Anterior cingulate cortex (tissue), 58 donors: ENCODE measurements around the gene MEN1.
A peak's percentile ranks its signal among the peaks of the same experiment; 100 is the strongest.
"Not testable (repeated sequence)": the region's sequence is repeated elsewhere in the genome, so short reads cannot be mapped to it uniquely, and the experiment has no call there.

Experiments used
- DNase-seq, 58 donors: peaks; one replicate each; lab custom pipeline; 2025; lab: John Stamatoyannopoulos, UW

Gene MEN1

DNA sequence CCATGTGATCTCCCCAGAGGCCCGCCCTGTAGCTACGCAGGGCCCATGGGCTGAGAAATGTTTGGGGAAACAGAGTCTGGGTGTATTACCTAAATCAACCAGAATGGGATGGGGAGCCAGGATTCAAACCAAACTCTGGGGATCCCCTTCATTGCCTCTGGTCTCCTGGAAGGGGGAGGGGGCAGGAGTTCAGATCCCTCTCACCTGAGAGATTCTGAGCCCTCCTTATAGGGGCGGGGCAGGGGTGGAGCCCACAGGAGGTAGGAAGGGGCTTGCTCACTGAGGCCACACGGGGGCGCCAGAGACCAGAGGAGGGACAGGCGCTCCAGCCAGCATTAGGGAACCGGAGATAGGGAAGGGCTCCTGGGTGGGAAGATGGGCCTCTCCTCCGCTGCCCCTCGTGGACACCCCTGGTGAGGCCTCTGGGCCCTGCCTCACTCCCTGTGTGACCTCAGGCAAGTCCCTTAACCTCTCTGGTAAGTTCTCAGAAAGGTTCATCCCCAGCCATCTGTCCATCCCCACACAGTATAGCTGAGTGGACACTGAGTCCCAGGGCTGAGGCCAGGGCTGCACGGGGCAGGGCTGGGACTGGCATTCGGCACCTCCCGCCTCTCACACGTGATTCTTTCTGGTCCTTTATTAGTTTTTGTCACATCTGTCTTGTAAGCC lies 36.8 kb upstream of the MEN1 start:
- DNase-seq, result peak in 57 of 58 donors; percentile 20 to 93 (median 76)

DNA sequence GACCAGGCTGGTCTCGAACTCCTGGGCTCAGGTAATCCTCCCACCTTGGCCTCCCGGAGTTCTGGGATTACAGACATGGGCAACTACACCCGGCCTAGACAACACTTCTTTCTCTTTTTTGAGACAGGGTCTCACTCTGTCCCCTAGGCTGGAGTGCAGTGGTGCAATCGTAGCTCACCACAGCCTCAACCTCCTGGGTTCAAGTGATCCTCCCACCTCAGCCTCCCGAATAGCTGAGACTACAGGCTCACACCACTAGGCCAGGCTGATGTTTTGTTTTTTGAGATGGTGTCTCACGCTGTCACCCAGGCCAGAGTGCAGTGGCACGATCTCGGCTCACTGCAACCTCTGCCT lies 35.4 kb upstream of the MEN1 start:
- DNase-seq, result not testable (repeated sequence)

DNA sequence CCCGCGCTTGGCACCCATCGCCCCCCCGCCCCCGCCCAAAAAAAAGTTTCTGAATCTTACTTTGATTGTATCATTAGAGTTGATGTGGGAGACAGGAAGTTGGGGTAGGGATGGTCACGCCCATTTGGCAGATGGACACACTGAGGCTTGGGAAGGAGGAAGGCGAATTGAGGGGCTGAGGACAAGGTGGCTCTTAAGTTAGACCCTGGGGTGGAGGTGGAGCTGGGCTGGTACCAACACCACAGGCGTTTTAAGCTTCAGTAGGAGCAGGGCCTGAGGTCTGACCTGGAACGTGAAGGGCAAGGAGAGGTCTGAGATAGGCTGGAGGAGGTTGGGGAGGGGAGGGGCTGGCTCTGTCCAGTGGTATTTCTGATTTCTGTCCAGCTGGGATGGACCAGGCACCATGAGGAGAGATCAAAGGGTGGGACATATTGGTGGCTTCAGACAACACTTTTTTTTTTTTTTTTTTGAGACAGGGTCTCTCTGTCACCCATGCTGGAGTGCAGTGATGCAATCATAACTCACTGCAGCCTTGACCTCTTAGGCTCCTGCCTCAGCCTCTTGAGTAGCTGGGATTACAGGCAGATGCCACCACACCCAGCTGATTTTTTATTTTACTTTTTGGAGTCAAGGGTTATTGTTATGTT lies 34.9 kb upstream of the MEN1 start:
- DNase-seq, result no peak

DNA sequence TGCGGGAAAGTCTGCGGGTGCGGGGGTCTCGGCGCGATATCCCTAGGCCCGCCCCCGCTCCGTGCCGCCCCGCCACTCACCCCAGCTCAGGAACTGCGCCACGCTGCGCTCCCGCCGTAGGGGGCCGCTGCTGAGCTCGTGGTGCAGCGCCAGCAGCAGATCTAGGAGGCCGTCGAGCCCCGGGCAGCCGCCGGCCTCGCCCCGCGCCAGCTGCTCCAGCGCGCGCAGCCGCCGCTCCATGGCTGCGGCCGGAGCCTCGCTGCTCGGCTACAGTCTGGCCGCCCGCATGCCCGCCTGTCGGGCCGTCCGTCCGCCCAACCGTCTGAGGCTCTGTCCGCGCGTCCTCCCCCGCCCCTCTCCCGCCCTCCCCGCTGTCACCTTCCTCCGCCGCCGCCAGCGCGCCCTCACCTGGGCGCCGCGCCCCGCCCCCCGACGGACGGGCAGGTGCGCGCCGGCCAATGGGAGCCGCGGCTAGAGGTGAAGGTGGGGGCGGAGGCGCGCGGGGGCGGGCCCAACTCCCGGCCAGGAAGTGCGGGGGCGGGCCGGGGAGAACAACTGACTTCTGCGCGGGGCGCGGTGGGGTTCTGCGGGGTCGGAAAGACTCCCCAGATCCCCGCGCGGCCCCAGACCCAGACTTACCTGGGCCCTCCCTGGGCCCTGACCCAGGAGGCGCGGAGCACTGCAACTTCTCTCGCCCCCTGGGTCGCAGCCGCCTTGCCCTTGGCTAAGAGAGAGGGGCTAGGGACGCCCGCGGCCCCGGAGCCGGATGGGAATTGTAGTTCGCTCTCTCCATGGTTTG lies 34.2 kb upstream of the MEN1 start, which contains the start of gene CDC42BPG:
Gene CDC42BPG, minus strand, starts transcription at position 324 of the 799 bp plus-strand sequence. Its CDS starts 84 bp downstream, at position 240.
- peak in 2 of 58 donors; percentile 10 to 14 for DNase-seq

DNA sequence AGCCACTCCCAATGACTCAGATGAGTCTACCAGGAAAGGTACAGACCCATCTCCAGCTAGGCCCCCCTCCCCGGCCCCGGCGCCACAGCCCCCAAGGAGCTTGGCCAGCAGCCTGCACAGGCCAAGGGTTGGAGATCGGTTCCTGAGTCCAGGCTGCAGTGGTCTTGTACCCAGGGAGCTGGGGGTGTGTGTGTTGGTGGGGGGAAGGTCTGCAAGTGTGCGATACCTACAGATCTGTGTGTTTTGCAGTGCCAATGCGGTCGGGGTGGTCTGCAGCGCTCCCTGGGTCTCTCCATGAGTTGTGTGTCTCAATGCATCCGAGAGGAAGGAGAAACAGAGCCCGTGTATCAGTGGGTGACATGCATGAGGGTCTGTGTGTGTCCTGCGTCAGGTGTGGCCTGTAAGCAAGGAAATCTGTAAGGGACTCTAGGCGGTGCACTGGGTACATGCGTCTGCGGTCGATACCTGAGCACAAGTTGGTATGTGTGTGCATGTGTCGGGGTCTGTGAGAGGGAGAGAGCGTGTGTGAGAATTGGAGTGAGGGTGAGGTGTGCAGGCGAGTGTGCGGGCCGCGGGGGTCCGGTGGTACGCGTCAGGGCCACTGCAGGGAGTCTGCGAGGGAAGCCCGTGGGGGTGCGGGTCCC lies 33.5 kb upstream of the MEN1 start:
- no peak for DNase-seq

DNA sequence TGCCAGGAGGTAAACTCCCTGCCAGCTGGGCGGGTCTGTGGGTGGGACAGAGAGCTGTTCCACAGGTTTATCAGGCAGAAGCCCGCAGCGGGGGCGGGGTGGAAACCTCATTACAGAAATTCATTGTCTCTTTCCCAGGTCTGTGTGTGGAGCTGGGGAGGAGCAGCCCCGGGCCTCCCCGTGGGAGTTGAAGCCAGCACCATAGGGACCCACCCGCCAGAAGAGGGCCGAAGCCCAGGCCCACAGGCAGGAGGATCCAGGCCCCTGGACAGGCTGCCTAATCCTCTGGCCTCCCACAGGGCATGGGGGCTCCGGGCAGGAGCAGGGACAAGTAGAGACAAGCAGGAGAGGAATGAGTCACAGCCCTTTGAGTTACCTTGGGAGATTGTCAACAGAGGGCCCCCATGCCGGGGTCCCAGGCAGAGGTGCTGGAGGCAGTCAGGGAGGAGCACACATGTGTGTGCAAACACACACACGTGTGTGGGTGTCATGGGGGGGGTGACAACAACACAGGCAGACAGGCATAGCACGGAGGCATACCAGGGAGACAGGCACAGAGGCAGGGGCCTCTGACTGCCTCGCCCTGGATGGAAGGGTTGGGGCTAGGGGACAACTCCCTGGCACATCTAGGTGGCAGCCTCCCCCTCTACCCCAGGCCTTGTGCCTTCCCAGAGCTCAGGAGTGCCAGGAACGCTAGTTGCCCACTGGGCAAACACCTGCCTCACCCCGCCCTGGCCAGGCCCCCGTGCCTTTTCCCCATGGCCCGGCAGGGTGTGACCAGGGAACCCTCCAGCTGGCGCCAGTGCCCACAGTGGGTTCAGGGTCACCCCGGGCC lies 32.7 kb upstream of the MEN1 start:
- no peak for DNase-seq

DNA sequence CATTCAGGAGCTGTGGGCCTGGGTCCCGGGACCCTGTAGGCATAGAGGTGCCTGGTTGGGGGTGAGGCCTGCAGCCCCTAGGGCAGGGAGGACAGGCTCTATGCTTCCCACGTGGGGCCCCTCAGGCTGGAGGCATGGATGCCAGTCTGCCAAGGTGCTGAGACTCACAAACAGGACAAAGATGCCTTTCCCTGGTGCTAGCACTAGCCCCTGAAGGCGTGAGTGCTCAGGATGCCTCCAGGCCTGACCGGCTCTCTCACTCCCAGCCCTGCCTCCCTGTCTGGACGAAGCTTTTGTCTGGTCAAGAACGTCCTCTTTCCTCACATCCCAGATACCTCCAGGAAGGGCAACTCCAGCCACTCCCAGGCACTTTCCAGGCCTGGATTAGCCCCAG lies 32.0 kb upstream of the MEN1 start:
- DNase-seq, result no peak

DNA sequence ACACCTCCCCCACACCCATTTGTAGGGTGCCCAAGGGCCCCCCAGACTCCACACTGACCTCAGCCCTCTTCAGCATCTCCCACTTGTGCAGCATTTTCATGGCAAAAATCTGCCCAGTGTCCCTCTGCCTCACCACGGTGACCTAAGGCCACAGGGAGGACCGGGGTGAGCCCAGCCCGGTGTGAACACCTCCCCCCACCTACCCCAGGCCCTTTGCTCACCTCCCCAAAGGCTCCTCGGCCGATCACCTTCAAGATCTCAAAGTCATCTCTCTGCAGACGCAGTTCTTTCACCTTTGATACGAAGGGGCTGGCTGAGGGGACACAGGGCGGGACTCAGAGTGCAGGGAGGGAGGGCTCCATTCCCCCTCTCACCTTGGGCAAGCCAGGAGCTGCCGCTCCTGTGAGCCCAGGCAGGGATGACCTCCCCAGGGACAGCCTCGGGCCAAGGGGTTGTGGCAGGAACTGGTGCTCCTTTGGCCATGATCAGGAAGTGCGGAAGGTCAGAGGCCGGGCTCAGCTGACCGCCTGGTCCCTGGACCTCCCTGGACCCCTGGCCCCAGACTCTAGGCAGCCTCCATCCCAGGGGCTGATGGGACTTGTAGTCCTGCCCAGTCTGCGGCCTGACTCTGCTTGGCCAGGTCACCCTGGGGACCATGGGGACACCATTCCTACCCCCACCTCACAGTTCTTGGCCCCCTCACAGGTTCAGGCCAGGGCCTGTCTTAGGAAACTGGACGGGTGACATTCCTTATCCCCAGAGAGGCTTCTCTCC lies 31.4 kb upstream of the MEN1 start:
- no peak for DNase-seq

DNA sequence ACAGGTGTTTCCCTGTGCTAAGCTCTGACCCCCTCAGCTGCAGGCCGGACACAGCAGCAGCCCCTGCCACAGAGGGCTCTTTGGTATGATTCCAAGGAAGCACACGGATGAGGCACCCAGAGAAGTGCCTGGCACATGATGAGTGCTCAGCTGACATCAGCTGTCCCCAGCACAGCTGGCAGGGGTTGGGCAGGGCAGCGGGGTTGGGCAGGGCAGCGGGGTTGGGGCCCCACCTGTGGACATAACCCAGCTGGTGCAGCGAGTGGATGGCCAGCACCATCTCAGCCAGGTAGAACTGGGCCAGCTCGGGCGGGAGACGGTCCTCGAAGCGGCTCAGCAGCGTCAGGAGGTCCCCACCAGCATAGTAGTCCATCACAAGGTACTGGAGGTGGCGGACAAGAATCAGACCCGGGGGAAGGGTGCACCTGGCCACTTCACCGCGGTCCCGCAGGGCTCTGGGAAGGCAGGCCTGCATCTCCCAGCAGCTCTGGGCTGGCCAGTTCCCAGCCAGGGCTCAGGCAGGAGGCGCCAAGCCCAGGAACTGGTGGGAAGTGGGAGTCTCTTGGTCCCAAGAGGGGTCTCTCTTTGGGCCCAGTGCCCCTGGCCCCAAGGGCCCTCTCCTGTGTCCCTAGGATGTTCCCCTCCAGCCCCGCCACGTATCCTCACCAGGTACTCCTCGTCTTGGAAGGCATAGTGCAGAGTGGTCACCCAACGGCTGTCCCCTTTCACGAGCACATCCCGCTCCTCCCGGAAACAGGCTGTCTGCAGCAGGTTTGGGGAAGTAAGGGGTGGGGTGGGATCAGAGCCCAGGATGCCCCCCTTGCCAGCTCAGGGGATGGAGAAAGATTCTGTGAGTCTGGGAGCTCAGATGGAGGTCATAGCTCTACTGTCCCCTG lies 29.8 kb upstream of the MEN1 start:
- DNase-seq, result no peak

DNA sequence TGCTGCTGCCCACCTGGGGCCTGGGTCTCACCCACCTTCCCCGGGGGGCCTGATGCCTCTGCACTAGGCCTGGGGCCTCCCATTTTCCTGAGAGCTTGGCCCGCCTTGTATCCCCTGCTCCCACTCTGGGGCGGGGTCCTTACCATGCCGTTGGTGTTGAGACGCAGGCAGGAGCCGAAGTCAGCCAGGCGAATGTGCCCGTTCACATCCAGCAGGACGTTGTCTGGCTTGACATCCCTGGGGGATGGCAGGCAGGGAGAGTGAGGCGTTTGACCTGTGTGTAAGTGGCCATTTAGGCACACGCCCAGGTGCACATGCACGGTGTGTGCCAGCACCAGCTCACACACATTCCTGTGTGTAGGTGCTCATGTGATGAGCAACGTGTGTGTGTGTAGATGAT lies 29.0 kb upstream of the MEN1 start:
- no peak for DNase-seq

DNA sequence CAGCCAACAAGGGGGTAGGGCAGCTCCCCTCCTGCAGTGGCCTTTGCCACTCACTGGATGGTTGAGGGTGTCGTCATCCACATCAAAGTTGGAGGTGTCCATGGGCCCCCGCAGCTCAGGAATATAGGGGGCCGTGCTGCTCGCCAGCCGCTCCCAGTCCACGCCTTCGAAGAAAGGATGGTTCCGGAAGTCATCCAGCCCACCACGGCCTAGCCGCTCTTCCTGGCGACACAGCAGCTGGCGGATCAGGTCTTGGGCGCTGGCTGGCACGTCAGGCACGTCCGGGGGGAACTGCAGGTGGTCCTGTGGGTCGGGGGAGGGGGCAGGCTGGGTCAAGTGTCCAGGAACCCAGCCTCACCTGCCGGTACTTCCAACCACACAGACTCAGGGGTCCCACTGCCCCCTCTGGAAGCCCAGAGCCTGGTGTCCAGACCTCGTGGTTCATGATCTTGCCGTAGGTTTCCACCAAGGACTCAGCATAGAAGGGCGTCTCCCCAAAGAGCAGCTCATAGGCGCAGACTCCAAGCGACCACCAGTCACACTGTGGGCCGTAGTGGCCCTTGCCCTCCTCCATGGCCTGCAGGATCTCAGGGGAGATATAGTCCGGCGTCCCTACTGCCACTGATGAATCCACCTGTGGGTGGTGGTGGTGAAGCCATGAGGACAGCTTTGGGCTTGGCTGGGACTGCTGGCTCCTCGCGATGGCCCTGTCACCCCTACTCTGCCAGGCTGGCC lies 28.4 kb upstream of the MEN1 start:
- DNase-seq, result no peak

DNA sequence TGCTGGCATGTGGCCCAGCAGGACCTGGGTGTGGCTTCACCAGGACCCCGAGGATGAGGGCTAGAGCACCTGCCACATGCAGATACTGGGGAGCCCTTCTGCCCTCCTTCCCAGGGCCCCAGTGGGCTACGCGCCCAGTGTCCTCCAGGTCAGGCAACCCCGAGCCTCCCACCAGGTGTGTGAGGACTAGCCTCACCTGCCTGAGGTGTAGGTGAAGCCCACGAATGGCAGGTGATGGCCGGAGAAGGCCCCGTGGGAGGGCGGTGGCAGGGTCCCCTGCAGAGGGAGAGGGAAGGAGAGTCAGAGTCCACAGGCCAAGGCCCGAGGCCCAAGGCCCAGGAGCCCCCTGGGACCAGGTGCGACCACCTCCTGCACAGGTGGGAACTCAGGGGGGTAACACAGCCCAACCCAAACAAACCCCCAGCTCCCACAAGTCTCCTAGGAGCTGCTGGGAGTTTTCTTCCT lies 27.6 kb upstream of the MEN1 start:
- no peak for DNase-seq

DNA sequence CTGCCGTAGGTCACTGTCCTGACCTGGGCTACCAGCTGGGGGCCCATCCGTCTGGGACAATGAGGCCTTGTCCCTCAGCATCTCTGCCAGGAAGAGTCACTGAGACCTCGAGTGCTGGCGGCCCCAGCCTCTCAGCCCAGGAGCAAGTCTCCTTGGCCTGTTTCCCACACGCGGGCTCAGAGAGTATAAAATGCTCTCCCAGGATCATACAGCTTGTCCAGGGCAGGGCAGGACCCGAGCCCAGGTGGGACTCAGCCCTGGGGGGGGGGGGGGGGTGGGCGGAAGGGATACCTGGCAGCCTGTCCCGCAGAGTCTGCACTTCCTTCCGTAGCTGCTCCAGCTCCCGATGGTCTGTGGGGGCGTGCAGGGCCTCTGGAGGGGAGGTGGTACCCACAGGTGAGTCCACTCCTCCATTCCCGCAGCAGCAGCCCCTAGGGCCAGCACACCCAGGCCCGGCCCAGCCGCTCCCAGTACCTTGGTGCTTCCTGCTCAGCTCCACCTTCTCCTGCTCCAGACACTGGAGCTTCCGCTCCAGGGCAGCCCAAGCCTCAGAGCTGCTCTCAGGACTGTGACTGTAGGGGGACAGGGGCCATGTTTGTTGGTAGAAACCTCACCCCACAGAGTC lies 26.2 kb upstream of the MEN1 start:
- DNase-seq, result no peak

DNA sequence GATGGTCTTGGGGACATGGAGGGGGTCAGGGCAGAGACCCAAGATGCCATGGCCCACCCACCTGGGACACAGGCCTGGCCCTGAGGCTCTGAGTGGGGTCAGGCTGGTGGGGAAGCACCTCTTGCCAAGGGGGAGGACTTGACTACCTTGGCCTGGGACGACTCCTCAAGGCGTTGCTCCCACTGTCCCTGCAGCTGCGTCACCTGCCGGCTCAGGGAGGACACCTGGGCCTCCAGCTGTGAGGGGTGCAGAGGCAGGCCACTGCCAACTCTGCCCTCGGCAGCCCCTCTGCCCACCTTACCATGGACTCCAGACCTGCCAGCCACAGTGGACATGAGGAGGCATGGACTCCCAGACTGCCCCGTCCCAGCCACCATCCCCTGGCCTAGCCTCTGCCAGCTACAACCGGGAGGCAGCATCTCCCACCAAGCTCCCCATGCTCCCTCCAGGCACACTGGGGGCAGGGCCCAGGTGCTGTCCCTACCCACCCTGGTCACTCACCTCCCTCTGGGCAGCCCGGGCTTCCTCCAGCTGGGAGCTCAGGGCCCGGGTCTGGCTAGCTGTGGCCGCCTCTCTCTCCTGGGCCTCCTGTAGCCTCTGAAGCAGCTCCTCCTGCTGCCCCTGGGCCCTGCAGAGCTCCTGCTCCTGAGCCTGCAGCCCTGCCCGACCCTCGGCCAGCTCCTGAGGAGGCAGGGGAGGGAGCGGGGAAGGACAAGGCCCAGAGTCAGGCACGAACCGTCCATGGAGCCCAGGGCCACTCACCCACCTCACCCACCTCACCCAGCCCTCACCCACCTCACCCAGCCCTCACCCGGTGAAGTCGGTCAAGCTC lies 25.5 kb upstream of the MEN1 start:
- no peak for DNase-seq

DNA sequence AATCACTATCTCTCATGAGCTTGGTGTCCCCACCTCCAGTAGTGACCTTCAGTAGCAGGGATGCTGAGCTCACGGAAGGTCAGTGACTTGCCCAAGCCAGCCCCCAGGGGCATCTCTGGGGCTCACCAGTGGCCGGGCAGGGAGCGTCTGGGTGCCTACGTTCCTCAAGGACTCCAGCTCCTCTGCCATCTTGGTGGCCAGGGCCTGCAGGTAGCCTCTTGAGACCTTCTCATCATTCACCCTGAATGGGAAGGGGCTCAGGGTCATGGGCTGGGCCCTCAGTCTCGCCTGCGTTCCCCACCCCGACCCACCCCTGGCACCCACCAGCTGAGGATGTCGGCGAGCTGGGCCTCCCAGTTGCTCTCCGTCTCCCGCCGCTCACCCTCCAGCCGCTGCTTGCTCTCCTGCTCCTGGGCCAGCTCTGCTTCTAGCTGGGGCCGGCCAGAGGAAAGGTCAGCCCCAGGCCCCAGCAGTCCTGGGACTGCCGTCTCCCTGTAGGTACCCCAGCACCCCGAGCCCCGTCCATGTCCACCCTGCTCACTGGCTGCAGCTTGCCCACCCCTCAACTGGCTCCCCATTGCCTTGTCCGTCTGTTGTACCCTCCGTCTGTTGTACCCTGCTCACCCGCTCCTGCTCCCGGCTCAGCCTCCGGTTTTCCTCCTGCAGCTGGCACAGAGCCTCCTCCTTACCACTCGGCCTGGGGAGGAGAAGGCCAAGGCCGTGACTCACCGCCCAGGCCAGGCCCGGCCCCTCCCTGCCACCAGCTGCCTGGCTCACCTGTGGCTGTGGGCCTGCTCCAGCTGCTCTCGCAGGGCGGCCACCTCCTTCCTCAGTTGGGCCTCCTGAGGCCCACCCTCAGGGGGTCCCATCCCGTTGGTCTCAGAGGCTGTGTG lies 24.6 kb upstream of the MEN1 start:
- no peak for DNase-seq
